Effector CD8-positive, alpha-beta T cell (primary cell): ENCODE data around the gene PLS1.

Source experiments
- DNase-seq: peaks from one replicate; lab custom pipeline; 2025; lab: John Stamatoyannopoulos, UW

The PLS1 gene

GRCh38 chr3:142641504-142641903 is 45.3 kb downstream of the PLS1 start:
- DNase-seq, result no peak

- DNase-seq, result no peak
Measured at GRCh38 chr3:142642956-142643355, 46.8 kb downstream of the PLS1 start.

- no peak for DNase-seq
Measured at GRCh38 chr3:142644502-142644901, 48.3 kb downstream of the PLS1 start.

GRCh38 chr3:142645236-142645793 is 49.1 kb downstream of the PLS1 start:
- DNase-seq, result no peak

- no peak for DNase-seq
Measured at GRCh38 chr3:142646020-142646785, 50.0 kb downstream of the PLS1 start.

- DNase-seq, result no peak
Measured at GRCh38 chr3:142647856-142648255, 51.7 kb downstream of the PLS1 start.

GRCh38 chr3:142648950-142649349 is 52.8 kb downstream of the PLS1 start:
- no peak for DNase-seq

- DNase-seq, result no peak
Measured at GRCh38 chr3:142650001-142650693, 54.0 kb downstream of the PLS1 start.

GRCh38 chr3:142651711-142652110 is 55.5 kb downstream of the PLS1 start:
- no peak for DNase-seq

GRCh38 chr3:142652826-142653292 is 56.7 kb downstream of the PLS1 start:
- DNase-seq, result no peak

- DNase-seq, result no peak
Measured at GRCh38 chr3:142656575-142656974, 60.4 kb downstream of the PLS1 start.

- DNase-seq, result no peak
Measured at GRCh38 chr3:142657033-142657432, 60.8 kb downstream of the PLS1 start.

GRCh38 chr3:142660383-142660782 is 64.2 kb downstream of the PLS1 start:
- DNase-seq, result no peak

GRCh38 chr3:142660893-142661292 is 64.7 kb downstream of the PLS1 start:
- no peak for DNase-seq

- no peak for DNase-seq
Measured at GRCh38 chr3:142663865-142664264, 67.7 kb downstream of the PLS1 start.

- no peak for DNase-seq
Measured at GRCh38 chr3:142664311-142664710, 68.1 kb downstream of the PLS1 start.

GRCh38 chr3:142664819-142665218 is 68.6 kb downstream of the PLS1 start:
- DNase-seq, result no peak

GRCh38 chr3:142670120-142670519 is 73.9 kb downstream of the PLS1 start:
- no peak for DNase-seq

- no peak for DNase-seq
Measured at GRCh38 chr3:142676151-142676550, 80.0 kb downstream of the PLS1 start.

GRCh38 chr3:142680710-142681109 is 84.5 kb downstream of the PLS1 start:
- DNase-seq, result no peak

GRCh38 chr3:142690613-142691012 is 94.4 kb downstream of the PLS1 start:
- DNase-seq, result no peak

GRCh38 chr3:142691527-142691926 is 95.3 kb downstream of the PLS1 start:
- DNase-seq, result no peak
